IMR-90 (cell line): ENCODE data around the gene COL1A1. TPM values are rescaled to one million over a fixed set of nuclear protein-coding genes. Genes with fewer than 3 reads are reported as not detected.
A peak's percentile ranks its signal among the peaks of the same experiment; 100 is the strongest.

ENCODE experiments used
- ATAC-seq: fragments of 200-7000 bp; cut with Tn5 transposase; 2 replicates; pipeline ENCODE4 v1.9.1; 2020; ENCODE audit warnings: low read depth, mild to moderate bottlenecking, moderate library complexity
- BruUV-seq: library from RNA; stranded (reverse); fragments of 400-500 nt; replicated peaks from 2 replicates; lab custom pipeline; 2021; lab: Mats Ljungman, UMichigan
- CTCF ChIA-PET: fragments of 300-600 bp; formaldehyde crosslinking; extraction: SDS; loops from one replicate; lab custom pipeline; 2021; ENCODE audit warnings: antibody characterized with exemption; lab: Yijun Ruan, JAX
- POLR2A ChIA-PET: fragments of 300-600 bp; sonication (Branson Sonifier 250); formaldehyde crosslinking; loops from one replicate; lab custom pipeline; 2022; ENCODE audit warnings: antibody characterized with exemption; ENCODE audit not compliant: unreplicated experiment; lab: Charles Lee
- DNase-seq: peaks from one replicate; pipeline ENCODE4 v3.0.0; 2013
- H2AFZ ChIP-seq: replicated peaks from 2 replicates; pipeline ENCODE3; 2013; ENCODE audit warnings: low read length, mild to moderate bottlenecking; ENCODE audit not compliant: poor library complexity
- H2AK5ac ChIP-seq: 2 replicates; pipeline ENCODE4 v1.6.1; 2013; ENCODE audit warnings: low read depth, low read length, inconsistent platforms
- H2AK9ac ChIP-seq: replicated peaks from 2 replicates; pipeline ENCODE3; 2013; ENCODE audit warnings: mild to moderate bottlenecking, low read depth, low read length, moderate library complexity; ENCODE audit not compliant: poor library complexity
- H2BK120ac ChIP-seq: 2 replicates; pipeline ENCODE4 v1.6.1; 2013; ENCODE audit warnings: low read depth, low read length, inconsistent platforms
- H2BK15ac ChIP-seq: 3 replicates; pipeline ENCODE4 v1.6.1; 2013; ENCODE audit warnings: low read depth, low read length, inconsistent platforms
- H2BK20ac ChIP-seq: 2 replicates; pipeline ENCODE4 v1.6.1; 2013; ENCODE audit warnings: low read depth, mild to moderate bottlenecking, inconsistent platforms, low read length, moderate library complexity
- H2BK5ac ChIP-seq: 2 replicates; pipeline ENCODE4 v1.6.1; 2013; ENCODE audit warnings: mild to moderate bottlenecking, low read depth, low read length, inconsistent platforms; ENCODE audit not compliant: poor library complexity, severe bottlenecking
- H3K14ac ChIP-seq: replicated peaks from 2 replicates; pipeline ENCODE4 v1.6.1; 2013; ENCODE audit warnings: low read depth, low read length, inconsistent platforms
- H3K18ac ChIP-seq: 2 replicates; pipeline ENCODE4 v1.6.1; 2013; ENCODE audit warnings: low read depth, low read length, control low read depth
- H3K23ac ChIP-seq: 2 replicates; pipeline ENCODE4 v1.6.1; 2013; ENCODE audit warnings: low read depth, low read length, inconsistent platforms
- H3K27ac ChIP-seq: 2 replicates; pipeline ENCODE4 v1.5.1; 2013; ENCODE audit warnings: mild to moderate bottlenecking, control low read depth, low read length; ENCODE audit not compliant: insufficient read depth
- H3K27me3 ChIP-seq: 2 replicates; pipeline ENCODE4 v1.6.1; 2013; ENCODE audit warnings: low read length; ENCODE audit not compliant: control insufficient read depth, insufficient read depth
- H3K36me3 ChIP-seq: 2 replicates; pipeline ENCODE4 v1.6.1; 2013; ENCODE audit warnings: low read length, mixed read lengths; ENCODE audit not compliant: control insufficient read depth, insufficient read depth
- H3K4ac ChIP-seq: 2 replicates; pipeline ENCODE4 v1.6.1; 2013; ENCODE audit warnings: low read depth, low read length, inconsistent platforms
- H3K4me1 ChIP-seq: 2 replicates; pipeline ENCODE4 v1.6.1; 2013; ENCODE audit warnings: low read length, mixed read lengths; ENCODE audit not compliant: control insufficient read depth, insufficient read depth
- H3K4me2 ChIP-seq: 2 replicates; pipeline ENCODE4 v1.6.1; 2013; ENCODE audit warnings: low read depth, mild to moderate bottlenecking, control low read depth, low read length, moderate library complexity
- H3K4me3 ChIP-seq: 2 replicates; pipeline ENCODE4 v1.5.1; 2013; ENCODE audit warnings: low read depth, mild to moderate bottlenecking, control low read depth, low read length, moderate library complexity; ENCODE audit not compliant: insufficient read depth
- H3K56ac ChIP-seq: 2 replicates; pipeline ENCODE4 v1.6.1; 2013; ENCODE audit warnings: low read length, inconsistent platforms; ENCODE audit not compliant: insufficient read depth; ENCODE audit errors: extremely low read depth
- H3K79me1 ChIP-seq, 2 experiments: 2 replicates each; pipeline ENCODE4 v1.6.1; 2013; ENCODE audit warnings: low read length in 2 of 2, inconsistent platforms in 1 of 2, low read depth in 1 of 2
- H3K9ac ChIP-seq: 2 replicates; pipeline ENCODE4 v1.6.1; 2013; ENCODE audit warnings: low read depth, low read length, control low read depth
- H3K9me1 ChIP-seq: 2 replicates; pipeline ENCODE4 v1.6.1; 2013; ENCODE audit warnings: low read length, inconsistent platforms; ENCODE audit not compliant: insufficient read depth
- H3K9me3 ChIP-seq: 2 replicates; pipeline ENCODE4 v1.6.1; 2013; ENCODE audit warnings: low read length; ENCODE audit not compliant: control insufficient read depth, insufficient read depth
- H4K20me1 ChIP-seq: 2 replicates; pipeline ENCODE4 v1.6.1; 2013; ENCODE audit warnings: low read length, inconsistent platforms; ENCODE audit not compliant: insufficient read depth
- H4K5ac ChIP-seq: 2 replicates; pipeline ENCODE4 v1.6.1; 2013; ENCODE audit warnings: mild to moderate bottlenecking, low read depth, low read length, control low read depth
- H4K8ac ChIP-seq, 2 experiments: 2 replicates each; pipeline ENCODE4 v1.6.1; 2013; ENCODE audit warnings: low read depth in 2 of 2, low read length in 2 of 2, control low read depth in 1 of 2, inconsistent platforms in 1 of 2
- H4K91ac ChIP-seq: 2 replicates; pipeline ENCODE4 v1.6.1; 2013; ENCODE audit warnings: low read depth, low read length, inconsistent platforms; ENCODE audit not compliant: insufficient read depth
- BHLHE40 ChIP-seq: fragments of 150-350 bp; IDR thresholded peaks from 2 replicates; pipeline ENCODE4 v1.6.1; 2016; ENCODE audit warnings: mild to moderate bottlenecking, low read depth, low read length
- CEBPB ChIP-seq: IDR thresholded peaks from 2 replicates; pipeline ENCODE4 v1.6.1; 2012; ENCODE audit warnings: low read depth, low read length, improper control_type of control experiment
- CHD1 ChIP-seq: IDR thresholded peaks from 2 replicates; pipeline ENCODE4 v1.6.1; 2012; ENCODE audit warnings: low read depth, low read length, improper control_type of control experiment
- FOS ChIP-seq: fragments of 150-350 bp; IDR thresholded peaks from 2 replicates; pipeline ENCODE4 v1.6.1; 2016; ENCODE audit warnings: low read depth, low read length
- MAFK ChIP-seq: IDR thresholded peaks from 2 replicates; pipeline ENCODE4 v1.6.1; 2012; ENCODE audit warnings: low read depth, low read length, improper control_type of control experiment
- MAZ ChIP-seq: IDR thresholded peaks from 2 replicates; pipeline ENCODE4 v1.6.1; 2012; ENCODE audit warnings: low read depth, mild to moderate bottlenecking, low read length, improper control_type of control experiment, moderate library complexity, borderline replicate concordance
- MXI1 ChIP-seq: IDR thresholded peaks from 2 replicates; pipeline ENCODE4 v1.6.1; 2012; ENCODE audit warnings: low read depth, mild to moderate bottlenecking, low read length, moderate library complexity, borderline replicate concordance
- NFE2L2 ChIP-seq: fragments of 150-350 bp; IDR thresholded peaks from 2 replicates; pipeline ENCODE4 v1.6.1; 2016; ENCODE audit warnings: low read depth, mild to moderate bottlenecking, low read length
- POLR2A ChIP-seq: IDR thresholded peaks from 2 replicates; pipeline ENCODE4 v1.6.1; 2012; ENCODE audit warnings: mild to moderate bottlenecking, low read depth, low read length
- RAD21 ChIP-seq: IDR thresholded peaks from 2 replicates; pipeline ENCODE4 v1.6.1; 2012; ENCODE audit warnings: low read length, improper control_type of control experiment
- RCOR1 ChIP-seq: IDR thresholded peaks from 2 replicates; pipeline ENCODE4 v1.6.1; 2012; ENCODE audit warnings: mild to moderate bottlenecking, low read length, improper control_type of control experiment; ENCODE audit not compliant: insufficient replicate concordance
- RFX5 ChIP-seq: IDR thresholded peaks from 2 replicates; pipeline ENCODE4 v1.8.0; 2012; ENCODE audit warnings: low read depth, mild to moderate bottlenecking, low read length, moderate library complexity
- SMC3 ChIP-seq: fragments of 150-350 bp; IDR thresholded peaks from 2 replicates; pipeline ENCODE4 v1.6.1; 2016; ENCODE audit warnings: low read depth, mild to moderate bottlenecking, antibody characterized with exemption, low read length, moderate library complexity
- WGBS, 2 experiments: methylation state at CpG; one replicate each; pipeline versions ENCODE4 v1.1.5 to v1.1.7; 2013; ENCODE audit warnings: missing lambda C conversion rate in 2 of 2; ENCODE audit not compliant: insufficient read length in 1 of 2; ENCODE audit errors: extremely low coverage in 2 of 2; 5-methylcytosine and 5-hydroxymethylcytosine counted together
- dilution Hi-C: fragments of 300-500 bp; cut with HindIII; formaldehyde crosslinking; loops from one replicate; pipeline ENCODE4 v1.14.3; 2018; ENCODE audit warnings: low sequenced_read_pairs; ENCODE audit not compliant: unreplicated experiment
- in situ Hi-C: fragments of 300-500 bp; cut with MboI; formaldehyde crosslinking; loops from 3 replicates; pipeline ENCODE4 v1.14.3; 2019; ENCODE audit warnings: low sequenced_read_pairs, inconsistent platforms, mixed read lengths
- intact Hi-C: fragments of 100-400 bp; cut with micrococcal nuclease; formaldehyde crosslinking; loops from 2 replicates; pipeline ENCODE4 v1.10.0; 2022
- polyA plus RNA-seq, 3 experiments: library from polyadenylated mRNA; depleted of rRNA; stranded (reverse); fragments of >200 nt; gene quantifications; 2 replicates each; pipeline ENCODE4 v1.2.3, GENCODE V29; 2012; ENCODE audit warnings: low replicate concordance in 1 of 3
- total RNA-seq: library from RNA; depleted of rRNA; stranded (reverse); fragments of >200 nt; gene quantifications from 2 replicates; pipeline ENCODE4 v1.2.3, GENCODE V29; 2012
- TF ChIP-seq, protein P1 (sequence below): fragments of 150-350 bp; IDR thresholded peaks from 2 replicates; pipeline ENCODE4 v1.6.1; 2017; ENCODE audit warnings: mild to moderate bottlenecking, antibody characterized with exemption, low read length, low read depth
- TF ChIP-seq, protein P2 (sequence below): fragments of 150-350 bp; IDR thresholded peaks from 2 replicates; pipeline ENCODE4 v1.6.1; 2016; ENCODE audit warnings: low read depth, mild to moderate bottlenecking, low read length, moderate library complexity, borderline replicate concordance
- TF ChIP-seq, protein P3 (sequence below): conservative IDR thresholded peaks from 2 replicates; pipeline ENCODE4 v1.5.1; 2012; ENCODE audit warnings: mild to moderate bottlenecking, low read depth, low read length, improper control_type of control experiment

The COL1A1 gene
- total and polyA plus RNA-seq, 2 of the 4 experiments (the other 2 are of a cell fraction), result 2,180 to 4,350 TPM

GRCh38 chr17:50196036-50196435, 5.4 kb downstream of the COL1A1 start:
- H3K56ac ChIP-seq, result peak overlapping the region; percentile 92
- H2AFZ ChIP-seq, result peak overlapping the region; percentile 18
- peak overlapping the region; percentile 83 for H4K5ac ChIP-seq
- H2BK15ac ChIP-seq, result 0 out of 3 replicates have a peak overlapping the region, but pooled peaks have one; percentile 23
- TF ChIP-seq SMC3, result no peak
- TF ChIP-seq POLR2A, result no peak
- TF ChIP-seq, protein P1, sequence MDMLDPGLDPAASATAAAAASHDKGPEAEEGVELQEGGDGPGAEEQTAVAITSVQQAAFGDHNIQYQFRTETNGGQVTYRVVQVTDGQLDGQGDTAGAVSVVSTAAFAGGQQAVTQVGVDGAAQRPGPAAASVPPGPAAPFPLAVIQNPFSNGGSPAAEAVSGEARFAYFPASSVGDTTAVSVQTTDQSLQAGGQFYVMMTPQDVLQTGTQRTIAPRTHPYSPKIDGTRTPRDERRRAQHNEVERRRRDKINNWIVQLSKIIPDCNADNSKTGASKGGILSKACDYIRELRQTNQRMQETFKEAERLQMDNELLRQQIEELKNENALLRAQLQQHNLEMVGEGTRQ, result no peak
- TF ChIP-seq MAZ, result no peak; the same call in 1 of the 2 replicates
- no peak for TF ChIP-seq RCOR1
- no peak for TF ChIP-seq MXI1
- no peak for TF ChIP-seq NFE2L2
- TF ChIP-seq BHLHE40, result no peak
- TF ChIP-seq, protein P2, sequence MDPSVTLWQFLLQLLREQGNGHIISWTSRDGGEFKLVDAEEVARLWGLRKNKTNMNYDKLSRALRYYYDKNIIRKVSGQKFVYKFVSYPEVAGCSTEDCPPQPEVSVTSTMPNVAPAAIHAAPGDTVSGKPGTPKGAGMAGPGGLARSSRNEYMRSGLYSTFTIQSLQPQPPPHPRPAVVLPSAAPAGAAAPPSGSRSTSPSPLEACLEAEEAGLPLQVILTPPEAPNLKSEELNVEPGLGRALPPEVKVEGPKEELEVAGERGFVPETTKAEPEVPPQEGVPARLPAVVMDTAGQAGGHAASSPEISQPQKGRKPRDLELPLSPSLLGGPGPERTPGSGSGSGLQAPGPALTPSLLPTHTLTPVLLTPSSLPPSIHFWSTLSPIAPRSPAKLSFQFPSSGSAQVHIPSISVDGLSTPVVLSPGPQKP, result no peak
- no peak for TF ChIP-seq CEBPB
- TF ChIP-seq RAD21, result no peak
- no peak for TF ChIP-seq FOS
- TF ChIP-seq, protein P3, sequence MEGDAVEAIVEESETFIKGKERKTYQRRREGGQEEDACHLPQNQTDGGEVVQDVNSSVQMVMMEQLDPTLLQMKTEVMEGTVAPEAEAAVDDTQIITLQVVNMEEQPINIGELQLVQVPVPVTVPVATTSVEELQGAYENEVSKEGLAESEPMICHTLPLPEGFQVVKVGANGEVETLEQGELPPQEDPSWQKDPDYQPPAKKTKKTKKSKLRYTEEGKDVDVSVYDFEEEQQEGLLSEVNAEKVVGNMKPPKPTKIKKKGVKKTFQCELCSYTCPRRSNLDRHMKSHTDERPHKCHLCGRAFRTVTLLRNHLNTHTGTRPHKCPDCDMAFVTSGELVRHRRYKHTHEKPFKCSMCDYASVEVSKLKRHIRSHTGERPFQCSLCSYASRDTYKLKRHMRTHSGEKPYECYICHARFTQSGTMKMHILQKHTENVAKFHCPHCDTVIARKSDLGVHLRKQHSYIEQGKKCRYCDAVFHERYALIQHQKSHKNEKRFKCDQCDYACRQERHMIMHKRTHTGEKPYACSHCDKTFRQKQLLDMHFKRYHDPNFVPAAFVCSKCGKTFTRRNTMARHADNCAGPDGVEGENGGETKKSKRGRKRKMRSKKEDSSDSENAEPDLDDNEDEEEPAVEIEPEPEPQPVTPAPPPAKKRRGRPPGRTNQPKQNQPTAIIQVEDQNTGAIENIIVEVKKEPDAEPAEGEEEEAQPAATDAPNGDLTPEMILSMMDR, result no peak
- TF ChIP-seq MAFK, result no peak
- TF ChIP-seq CHD1, result no peak
- TF ChIP-seq RFX5, result no peak
- H2AK9ac ChIP-seq, result peak overlapping the region; percentile 83
- ChIA-PET POLR2A (interaction anchor here (0.5 to 3.7 kb wide), 9 partner anchors 8 to 74 kb away, joined by 3 to 26 read pairs (median 5); no protein-coding TSS in a partner anchor), CTCF (interaction anchor here (1.2 kb wide), 1 partner anchor 27 kb away, joined by 4 read pairs; no protein-coding TSS in a partner anchor)
- H2BK120ac ChIP-seq, result peak overlapping the region; percentile 50
- H3K27me3 ChIP-seq, result no peaks in the 10 kb centered on the region
- no peak for ATAC-seq
- H4K91ac ChIP-seq, result peak overlapping the region; percentile 78
- peak overlapping the region; percentile 65 to 97 for H4K8ac ChIP-seq
- no peaks in the 10 kb centered on the region for H3K9me3 ChIP-seq
- H3K9me1 ChIP-seq, result 0 out of 2 replicates have a peak, but pooled peaks cover 3% of the 10 kb centered on the region
- H3K18ac ChIP-seq, result peak overlapping the region; percentile 83
- no TSS peak for BruUV-seq
- peaks cover 53% of the 10 kb centered on the region for H3K4me1 ChIP-seq
- in situ Hi-C loops (loop anchor here (5.0 kb wide), 1 partner anchor 76 kb away; the partner anchor contains the start of gene TMEM92), dilution Hi-C loops (no loop called here), intact Hi-C loops (no loop called here)
- no peak overlapping the region for H2BK20ac ChIP-seq
- H2BK5ac ChIP-seq, result peak overlapping the region; percentile 99
- H3K23ac ChIP-seq, result peak overlapping the region; percentile 100
- H3K4me2 ChIP-seq, result peak overlapping the region; percentile 78
- H2AK5ac ChIP-seq, result peak overlapping the region; percentile 75
- H4K20me1 ChIP-seq, result peaks cover 92% of the 10 kb centered on the region
- peak overlapping the region; percentile 100 for H3K14ac ChIP-seq
- H3K27ac ChIP-seq, result peak overlapping the region; percentile 99
- DNase-seq, result peak; percentile 30
- H3K9ac ChIP-seq, result peak overlapping the region; percentile 98
- WGBS, 2 experiments, result 63% methylated on average over 3 of the region's 5 CpGs; no CpG with 5 or more reads in 1 of the 2 experiments
- H3K4ac ChIP-seq, result peak overlapping the region; percentile 100
- H3K79me1 ChIP-seq, result peaks cover 16 to 74% of the 10 kb centered on the region in 2 experiments; a peak in 3 of 4 replicates
- no peak overlapping the region for H3K4me3 ChIP-seq
- H3K36me3 ChIP-seq, result peaks cover 86% of the 10 kb centered on the region
